Stimulated activated CD4-positive, alpha-beta T cell treated with anti-CD3 and anti-CD28 coated beads, Interleukin-2, amount 100 ng/mL, for 24 hours (primary cell): ENCODE data around the gene ELMO1.

Experiments used
- DNase-seq, 2 donors: peaks; one replicate each; pipeline ENCODE4 v3.0.0-alpha.2; 2020

Gene ELMO1

DNA sequence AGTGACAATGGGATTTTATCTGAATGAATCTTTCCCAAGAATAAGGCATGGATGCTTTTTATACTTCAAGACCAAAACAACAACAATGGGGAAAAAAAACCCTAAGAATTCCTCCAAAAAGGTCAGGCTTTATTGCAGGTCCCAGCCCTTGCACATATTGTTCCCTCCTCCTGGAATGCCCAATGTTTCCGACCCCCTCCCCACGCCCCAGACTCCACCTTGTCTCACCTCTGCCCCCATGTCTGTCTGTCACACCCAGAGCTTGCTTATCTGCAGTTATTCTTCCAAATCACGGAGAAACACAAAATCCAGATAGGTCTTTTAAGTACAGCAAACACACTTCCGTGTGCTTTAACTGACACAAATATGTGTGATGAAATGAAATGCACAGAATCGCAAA lies 43.5 kb downstream of the ELMO1 start:
- no peak for DNase-seq

- DNase-seq: no peak
These were observed 48.7 kb downstream of the ELMO1 start for GRCh38 chr7:37399876-37400421.

DNA sequence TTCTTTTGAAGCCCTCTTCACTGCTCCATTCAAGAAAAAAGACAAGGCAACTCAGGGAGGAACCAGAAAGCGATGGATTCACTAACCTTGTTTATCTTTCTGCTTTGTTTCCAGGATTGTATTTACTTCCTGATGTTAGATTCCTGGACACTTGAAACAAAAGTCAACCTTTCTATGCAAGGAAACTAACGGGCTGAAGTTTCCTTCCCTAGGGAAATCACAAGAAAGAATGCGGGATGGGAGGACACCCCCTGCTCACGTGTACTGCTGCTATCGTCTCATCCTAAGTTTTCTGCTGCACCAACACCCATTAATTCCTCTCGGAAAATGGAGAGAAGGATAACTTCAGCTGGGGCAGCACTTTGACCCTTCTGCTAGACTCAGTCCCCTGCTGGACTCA lies 50.3 kb downstream of the ELMO1 start:
- DNase-seq: no peak

DNA sequence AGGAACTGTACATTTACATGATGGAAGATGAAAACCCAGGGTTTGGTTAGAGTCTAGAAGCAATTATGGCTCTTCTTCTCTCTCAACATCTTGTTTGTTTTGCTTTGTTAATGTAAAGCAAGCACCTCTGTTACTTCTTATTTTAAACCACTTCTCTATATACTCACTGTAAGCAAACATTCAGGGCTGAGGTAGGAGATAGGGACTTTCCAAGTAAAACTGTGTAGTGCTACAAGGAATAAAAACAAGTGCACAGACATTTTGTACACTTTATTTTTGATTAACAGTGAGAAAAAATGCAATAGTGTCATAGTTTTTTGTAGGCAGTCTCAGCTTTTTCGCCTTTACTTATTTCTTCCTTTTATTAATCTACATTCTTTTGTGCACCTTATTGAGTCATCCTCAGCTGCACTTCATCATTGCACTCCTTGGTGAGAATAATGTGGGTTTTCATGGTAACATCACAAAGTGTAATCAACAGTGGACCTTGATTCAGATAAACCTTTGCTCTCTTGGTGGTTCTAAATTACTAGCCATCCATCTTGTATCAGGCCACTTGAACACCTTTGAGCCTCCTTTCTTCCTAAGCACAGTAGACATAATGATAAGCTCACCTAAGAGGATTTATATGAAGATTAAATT lies 52.9 kb downstream of the ELMO1 start:
- no peak for DNase-seq

- DNase-seq: no peak
These were observed 54.5 kb downstream of the ELMO1 start for GRCh38 chr7:37394158-37394557.

- no peak for DNase-seq
These were observed 55.2 kb downstream of the ELMO1 start for GRCh38 chr7:37393476-37393875.

DNA sequence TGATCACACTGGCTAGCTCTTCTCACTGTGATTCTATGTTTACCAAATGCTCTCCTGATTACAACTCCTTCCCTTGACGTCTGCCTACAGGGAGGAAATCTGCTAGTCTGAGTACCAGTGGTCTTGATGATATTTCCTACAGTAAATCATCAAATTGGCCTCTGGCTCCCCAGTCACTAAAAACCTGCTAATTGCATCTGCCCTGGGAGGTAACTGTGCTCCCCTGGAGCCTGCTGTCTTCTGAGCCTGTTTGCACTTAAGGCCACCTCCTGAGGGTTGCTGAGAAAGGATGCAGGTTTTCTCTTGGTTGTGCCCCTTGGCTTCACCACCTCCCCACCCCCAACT lies 56.0 kb downstream of the ELMO1 start:
- DNase-seq: no peak

DNA sequence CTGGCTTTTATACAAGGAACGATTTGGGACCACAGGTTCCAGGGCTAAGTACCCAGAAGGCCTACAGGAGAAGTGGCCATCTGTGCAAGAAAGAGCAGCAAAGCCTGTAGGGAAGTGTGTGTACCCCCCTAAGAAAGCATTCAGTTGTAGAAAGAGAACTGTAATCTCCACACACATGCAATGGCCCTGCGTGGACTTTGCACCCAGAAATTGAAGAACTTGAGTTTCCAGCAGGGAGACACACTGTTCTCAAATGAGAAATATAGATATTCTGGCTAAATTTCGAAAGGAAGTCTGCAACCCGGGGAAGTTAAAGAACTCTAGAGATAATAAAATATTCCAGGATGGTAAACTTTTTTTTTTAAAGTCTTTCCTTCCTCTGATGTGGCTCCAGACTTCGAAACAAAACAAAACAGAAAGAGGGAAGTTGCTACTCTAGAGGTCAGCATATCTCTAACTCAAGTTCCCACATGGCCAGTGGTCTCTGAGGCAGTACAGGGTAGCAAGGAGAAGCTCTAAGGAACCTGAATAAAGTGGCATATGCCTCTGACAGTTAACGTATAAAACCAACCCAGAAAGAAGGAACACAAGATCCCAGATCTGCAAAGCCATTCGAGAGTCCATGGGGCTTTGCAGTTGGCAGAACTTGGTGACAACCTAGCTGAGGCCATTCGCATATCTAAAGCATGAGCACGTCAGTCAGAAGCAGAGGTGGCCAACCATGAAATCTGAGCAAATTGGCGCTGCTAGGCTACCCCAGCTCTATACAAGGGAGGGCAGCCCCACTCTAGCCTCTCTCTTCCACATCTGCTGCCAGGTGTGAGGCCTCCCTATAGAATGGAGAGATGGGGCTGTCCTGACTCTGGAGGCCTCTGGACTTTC lies 56.6 kb downstream of the ELMO1 start:
- DNase-seq: no peak

DNA sequence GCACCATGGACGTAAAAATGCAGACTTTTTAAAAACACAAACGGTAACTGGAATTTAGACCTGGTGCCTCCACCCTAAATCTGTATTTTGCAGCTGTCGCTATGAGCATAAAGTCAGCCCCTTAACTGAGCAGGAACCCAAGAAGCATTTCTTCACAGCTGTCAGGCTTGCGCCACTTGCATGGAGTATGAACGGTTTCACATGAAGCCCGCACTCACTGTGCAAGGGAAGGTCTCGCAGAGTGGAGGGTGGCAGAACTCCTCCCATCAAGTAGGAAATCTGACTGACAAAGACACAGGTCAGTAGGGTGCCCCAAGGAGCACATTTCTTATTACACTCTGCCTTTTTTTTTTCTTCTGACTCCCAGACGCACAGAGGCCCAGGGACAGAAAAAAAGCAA lies 58.5 kb downstream of the ELMO1 start:
- no peak for DNase-seq

- DNase-seq: no peak
These were observed 59.9 kb downstream of the ELMO1 start for GRCh38 chr7:37388811-37389210.

DNA sequence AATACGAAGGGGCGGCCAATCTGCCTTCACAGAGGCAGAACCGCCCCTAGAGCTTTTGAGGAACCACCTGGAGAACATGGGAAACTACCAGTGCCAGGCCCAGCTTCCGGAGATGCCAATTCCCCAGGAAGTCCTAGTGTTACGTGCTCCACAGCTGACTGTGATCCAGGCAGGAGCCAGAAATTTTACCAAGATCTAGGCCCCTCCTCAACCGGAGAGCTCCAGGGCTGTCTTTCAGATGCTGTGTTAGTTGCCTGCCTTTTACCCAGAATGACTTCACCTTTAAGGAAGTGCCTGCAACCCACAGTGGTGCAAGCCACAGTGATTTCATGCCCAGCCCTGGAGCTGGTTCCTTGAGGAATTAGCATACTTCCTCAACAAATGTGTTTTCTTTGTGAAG lies 62.9 kb downstream of the ELMO1 start:
- no peak for DNase-seq

- DNase-seq: no peak
These were observed 66.0 kb downstream of the ELMO1 start for GRCh38 chr7:37382546-37383088.

DNA sequence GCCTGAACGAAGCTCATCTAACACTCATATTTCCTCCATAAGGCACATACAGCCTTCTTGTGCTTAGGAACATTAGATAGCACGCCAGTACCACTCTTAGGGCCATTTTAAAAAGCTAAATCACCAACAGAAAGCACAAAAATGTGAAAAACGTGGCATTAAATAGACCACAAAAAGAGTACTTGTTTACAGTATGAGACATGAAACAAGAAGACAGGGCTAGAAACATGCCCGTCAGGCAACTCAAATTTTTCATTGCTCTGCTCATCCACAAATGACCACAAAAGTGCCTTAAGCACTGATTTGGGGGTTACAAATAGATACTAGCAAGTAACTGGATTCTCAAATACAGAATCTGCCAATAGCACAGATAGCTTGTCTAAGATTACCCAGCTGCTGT lies 67.8 kb downstream of the ELMO1 start:
- no peak for DNase-seq

- DNase-seq: no peak
These were observed 69.0 kb downstream of the ELMO1 start for GRCh38 chr7:37379546-37380277.

- no peak for DNase-seq
These were observed 71.4 kb downstream of the ELMO1 start for GRCh38 chr7:37377231-37377630.

DNA sequence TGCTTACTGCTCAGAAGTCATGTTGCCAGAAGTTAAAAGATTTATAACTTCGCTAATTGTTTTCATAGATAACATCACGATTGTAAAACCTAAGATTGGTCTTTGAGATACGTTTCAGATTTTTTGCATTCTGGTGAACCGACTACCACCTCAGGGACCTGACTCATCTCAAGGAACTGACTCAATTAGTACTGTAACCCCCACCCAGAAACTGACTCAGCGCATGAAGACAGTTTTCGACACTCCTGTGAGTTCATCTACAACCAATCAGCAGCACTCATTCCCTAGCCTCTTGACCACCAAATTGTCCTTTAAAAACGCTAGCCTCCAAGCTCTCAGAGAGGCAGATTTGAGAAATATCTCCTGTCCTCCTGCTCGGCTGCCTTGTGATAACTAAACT lies 72.3 kb downstream of the ELMO1 start:
- DNase-seq: peak; percentile 41 to 58

DNA sequence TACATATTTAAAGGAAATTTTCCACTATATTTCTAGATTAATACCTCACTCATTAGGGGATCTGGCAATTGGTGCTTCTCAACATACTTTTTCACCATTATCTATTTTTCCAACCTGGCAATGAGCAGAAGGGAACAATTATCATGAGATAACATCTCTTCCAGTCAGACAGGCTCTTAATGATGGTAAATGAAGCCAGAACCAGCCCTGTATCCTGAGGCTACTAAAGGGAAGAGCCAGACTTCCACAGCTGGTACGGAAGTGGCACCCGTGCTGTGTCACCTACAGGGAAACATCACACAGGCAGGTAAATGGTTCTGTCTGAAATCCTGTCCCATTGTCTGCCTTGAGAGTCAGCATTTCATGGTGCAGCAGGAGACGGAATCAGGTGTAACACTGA lies 75.9 kb downstream of the ELMO1 start:
- no peak for DNase-seq

GRCh38 chr7:37371755-37372154 lies 76.9 kb downstream of the ELMO1 start:
- no peak for DNase-seq

GRCh38 chr7:37369906-37370305 lies 78.8 kb downstream of the ELMO1 start:
- no peak for DNase-seq

GRCh38 chr7:37368540-37368939 lies 80.1 kb downstream of the ELMO1 start:
- DNase-seq: no peak

GRCh38 chr7:37367010-37367409 lies 81.7 kb downstream of the ELMO1 start:
- no peak for DNase-seq

GRCh38 chr7:37366445-37366844 lies 82.2 kb downstream of the ELMO1 start:
- no peak for DNase-seq

- DNase-seq: no peak
These were observed 83.3 kb downstream of the ELMO1 start for GRCh38 chr7:37365405-37365804.
